HG03045 (cell line): Measurements from ENCODE around the gene VSIG10.
A peak's percentile ranks its signal among the peaks of the same experiment; 100 is the strongest.
"Not testable (repeated sequence)": the region's sequence is repeated elsewhere in the genome, so short reads cannot be mapped to it uniquely, and the experiment has no call there.

ENCODE experiments used
- ATAC-seq: cut with Tn5 transposase; IDR thresholded peaks from one replicate; pipeline ENCODE4 v1.9.1; 2021; ENCODE audit warnings: mild to moderate bottlenecking, moderate library complexity; ENCODE audit not compliant: unreplicated experiment

The VSIG10 gene

GRCh38 chr12:118035190-118036041 is 68.4 kb downstream of the VSIG10 start:
- peak; percentile 88 for ATAC-seq

DNA sequence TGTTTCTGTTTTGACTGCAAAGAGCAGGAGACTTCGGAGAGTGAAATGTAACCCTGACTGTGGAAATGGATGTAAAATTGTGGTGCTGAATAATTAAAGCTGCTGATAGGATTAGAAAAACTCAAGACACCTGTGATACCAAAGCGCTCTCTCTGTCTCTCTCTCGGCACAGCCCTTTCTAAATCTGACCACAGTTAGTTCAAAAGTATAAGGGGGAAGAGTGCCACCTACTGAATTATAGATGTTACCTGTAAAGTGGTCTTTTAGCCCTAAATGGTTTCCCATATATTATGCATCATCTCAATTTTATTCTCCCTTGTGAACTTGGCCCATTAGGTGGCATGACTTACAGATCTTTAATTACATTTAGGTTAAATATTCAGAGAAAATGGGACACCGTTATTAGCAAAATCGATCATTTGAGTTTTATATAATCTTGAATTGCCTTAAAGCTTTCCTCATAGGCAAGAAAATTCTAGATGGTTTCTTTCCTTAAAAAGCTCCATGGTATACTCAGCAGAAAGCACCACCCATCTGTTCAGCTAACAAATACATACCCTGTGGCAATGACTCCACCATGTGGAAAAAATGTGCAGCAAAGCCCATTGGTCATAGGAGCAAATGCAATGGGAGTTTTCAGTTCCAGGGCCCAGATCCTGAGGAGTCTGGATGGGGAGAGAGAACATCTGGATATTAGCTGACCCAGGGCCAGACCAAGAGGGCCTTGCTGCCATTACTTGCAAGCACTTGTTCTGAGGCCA is 69.2 kb downstream of the VSIG10 start:
- no peak for ATAC-seq

- no peak for ATAC-seq
Measured at GRCh38 chr12:118033902-118034301, 69.9 kb downstream of the VSIG10 start.

DNA sequence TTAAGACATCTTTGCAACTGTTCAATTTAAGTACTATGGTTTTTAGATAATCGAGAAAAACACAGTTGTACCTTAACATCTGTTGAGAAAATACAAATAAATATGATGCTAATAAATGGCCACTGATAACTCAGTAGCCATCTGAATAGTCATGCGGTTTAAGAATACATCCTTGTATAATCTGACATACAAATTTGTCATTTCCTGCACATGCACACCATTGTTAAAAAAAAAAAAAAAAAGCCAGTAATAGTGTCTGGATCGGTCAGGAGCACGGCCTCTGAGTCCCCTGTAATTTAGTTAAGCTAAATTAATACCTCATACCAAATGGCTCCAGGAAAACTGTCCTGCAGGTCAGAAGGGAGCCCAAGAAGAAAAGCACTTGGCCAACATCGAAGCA is 70.5 kb downstream of the VSIG10 start:
- ATAC-seq = no peak

GRCh38 chr12:118032188-118032587 is 71.6 kb downstream of the VSIG10 start:
- ATAC-seq = no peak

- no peak for ATAC-seq
Measured at GRCh38 chr12:118029166-118029565, 74.6 kb downstream of the VSIG10 start.

- no peak for ATAC-seq
Measured at GRCh38 chr12:118025168-118025567, 78.6 kb downstream of the VSIG10 start.

DNA sequence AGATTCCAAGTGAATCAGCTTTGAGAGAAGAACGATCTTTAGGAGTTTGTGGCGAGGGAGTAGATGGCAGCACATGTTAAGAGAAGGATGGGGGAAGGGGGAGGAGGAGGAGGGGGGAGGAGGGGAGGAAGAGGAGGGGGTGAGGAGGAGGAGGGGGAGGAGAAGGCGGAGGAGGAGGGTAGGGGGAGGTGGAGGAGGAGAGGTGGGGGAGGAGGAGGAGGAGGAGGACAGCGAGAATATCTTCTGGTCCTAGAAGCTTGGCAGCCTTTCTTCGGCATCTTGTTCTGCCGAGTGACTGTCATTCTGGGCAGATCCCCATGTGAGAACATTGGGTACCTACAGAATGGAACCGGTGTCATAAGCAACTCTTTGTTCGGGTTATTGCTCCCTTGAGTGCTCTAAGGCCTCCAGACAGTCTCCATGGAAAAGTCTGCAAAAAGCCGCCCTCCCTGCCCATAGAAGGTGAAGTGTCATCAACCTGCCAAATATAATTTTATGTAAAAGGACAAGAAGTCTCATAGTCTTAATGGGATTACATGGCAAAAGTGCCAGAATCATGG is 80.4 kb downstream of the VSIG10 start:
- ATAC-seq = no peak

DNA sequence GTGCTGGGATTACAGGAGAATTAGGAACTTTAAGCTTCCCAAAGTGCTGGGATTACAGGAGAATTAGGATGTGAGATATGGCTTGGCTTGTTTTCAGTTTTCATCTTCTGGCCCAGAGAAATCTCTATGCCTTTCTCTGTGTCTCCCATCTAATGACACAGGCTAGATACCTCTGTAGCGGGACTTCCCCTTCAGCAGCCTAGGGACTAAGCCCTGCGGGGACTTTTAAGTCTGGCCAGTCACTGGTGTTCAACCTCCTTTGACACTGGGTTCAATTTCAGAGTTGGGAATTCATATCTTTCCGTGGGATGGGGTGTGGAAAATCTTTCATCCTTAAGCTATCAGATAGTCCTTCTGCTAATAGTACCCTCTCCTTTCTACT is 81.1 kb downstream of the VSIG10 start:
- ATAC-seq = no peak

- ATAC-seq = not testable (repeated sequence)
Measured at GRCh38 chr12:118022097-118022727, 81.6 kb downstream of the VSIG10 start.

- ATAC-seq = no peak
Measured at GRCh38 chr12:118020036-118020435, 83.8 kb downstream of the VSIG10 start.

- no peak for ATAC-seq
Measured at GRCh38 chr12:118017926-118018325, 85.9 kb downstream of the VSIG10 start.

DNA sequence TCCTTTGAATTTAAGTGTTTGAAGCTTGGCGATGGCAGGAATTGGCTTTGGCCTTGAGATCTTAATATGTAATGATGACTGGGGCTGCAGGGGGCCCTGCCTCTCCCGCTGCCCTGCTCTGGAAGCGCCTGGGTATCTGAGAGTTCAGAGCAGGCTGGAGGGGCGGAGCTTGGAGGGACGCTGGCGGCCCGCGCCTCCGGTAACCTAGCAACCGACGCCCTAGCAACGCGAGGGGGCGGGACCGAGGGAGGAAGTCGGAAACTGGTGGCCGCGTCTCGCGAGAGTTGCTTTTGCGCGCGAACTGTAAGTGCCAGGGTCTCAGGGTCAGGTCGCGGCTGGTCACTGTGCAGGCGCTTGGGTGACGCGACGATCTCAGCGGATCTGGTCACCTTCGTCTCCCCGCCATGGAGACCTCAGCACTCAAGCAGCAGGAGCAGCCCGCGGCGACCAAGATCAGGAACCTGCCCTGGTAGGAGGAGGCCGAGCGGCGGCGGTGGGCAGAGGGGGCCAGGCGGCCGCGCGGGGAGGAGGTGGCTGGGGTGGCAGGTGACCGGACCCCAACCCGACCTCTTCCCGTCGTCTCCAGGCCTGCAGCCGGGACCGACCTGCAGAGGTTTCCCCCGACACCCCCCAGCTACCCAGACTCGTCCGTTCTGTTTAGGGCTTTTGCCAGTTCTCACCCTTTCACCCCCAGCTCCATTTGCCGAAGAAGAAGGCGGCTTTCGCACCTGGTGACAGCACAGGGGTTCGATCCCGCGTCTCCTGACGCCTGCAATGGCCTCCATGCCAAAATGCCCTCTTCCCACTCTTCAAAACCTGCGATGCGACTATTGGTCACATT is 87.2 kb downstream of the VSIG10 start, which contains the start of gene RFC5:
Gene RFC5, plus strand, starts transcription at position 280 of the 841 bp plus-strand sequence. Its CDS starts 125 bp downstream, at position 405.
- peak; percentile 99 for ATAC-seq

- ATAC-seq = no peak
Measured at GRCh38 chr12:118015944-118016343, 87.9 kb downstream of the VSIG10 start.

DNA sequence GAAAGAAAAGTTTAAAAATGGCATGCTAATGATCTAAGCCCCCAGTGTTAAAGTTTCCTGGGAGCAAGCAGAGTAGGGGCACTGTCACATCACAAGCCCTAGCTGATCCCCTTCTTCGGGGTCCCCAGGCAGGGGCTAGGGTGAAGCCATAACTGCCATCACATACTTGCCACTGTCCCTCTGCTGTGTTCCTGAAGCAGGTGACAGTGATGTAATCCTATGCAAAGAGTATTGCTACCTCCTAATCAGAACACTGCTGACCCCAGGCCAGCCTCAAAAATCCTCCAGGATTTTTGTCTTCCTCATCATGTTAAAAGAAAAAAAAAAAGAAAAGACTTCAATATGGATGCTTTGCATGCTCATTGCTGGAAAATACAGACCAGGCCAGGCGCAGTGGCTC is 88.5 kb downstream of the VSIG10 start:
- ATAC-seq = no peak
